ENCODE data around the gene FAM222A. TPM values are rescaled to one million over a fixed set of nuclear protein-coding genes. Genes with fewer than 3 reads are reported as not detected.

The FAM222A gene
- total RNA-seq, 1 donor from 2014 or later, result 25.7 TPM

- no peak for DNase-seq
- intact Hi-C loops (cut with micrococcal nuclease), result loop anchor here (5.0 kb wide), 1 partner anchor 38 kb away; no protein-coding TSS in a partner anchor
- ATAC-seq, result no peak
Measured at GRCh38 chr12:109808876-109809646, 95.4 kb downstream of the FAM222A start.

- intact Hi-C loops (cut with micrococcal nuclease), result no loop called here
- ATAC-seq, result no peak
- DNase-seq, result no peak
Measured at GRCh38 chr12:109810954-109811623, 97.5 kb downstream of the FAM222A start.

GRCh38 chr12:109811624-109811995 is 98.0 kb downstream of the FAM222A start:
- DNase-seq (no peak), ATAC-seq (no peak)
- intact Hi-C loops (cut with micrococcal nuclease), result no loop called here

- ATAC-seq (no peak), DNase-seq (no peak)
- intact Hi-C loops (cut with micrococcal nuclease), result no loop called here
Measured at GRCh38 chr12:109813810-109814416, 100.3 kb downstream of the FAM222A start.

GRCh38 chr12:109814600-109815150 is 101.0 kb downstream of the FAM222A start:
- intact Hi-C loops (cut with micrococcal nuclease), result no loop called here
- DNase-seq (no peak), ATAC-seq (no peak)

- DNase-seq (no peak), ATAC-seq (no peak)
- intact Hi-C loops (cut with micrococcal nuclease), result no loop called here
Measured at GRCh38 chr12:109815225-109815624, 101.6 kb downstream of the FAM222A start.

- intact Hi-C loops (cut with micrococcal nuclease), result no loop called here
- DNase-seq (no peak), ATAC-seq (no peak)
Measured at GRCh38 chr12:109815757-109816617, 102.4 kb downstream of the FAM222A start.

- intact Hi-C loops (cut with micrococcal nuclease), result no loop called here
- ATAC-seq (no peak), DNase-seq (no peak)
Measured at GRCh38 chr12:109816870-109817269, 103.2 kb downstream of the FAM222A start.

GRCh38 chr12:109817627-109818231 is 104.1 kb downstream of the FAM222A start:
- intact Hi-C loops (cut with micrococcal nuclease), result no loop called here
- DNase-seq, result no peak
- ATAC-seq, result no peak

- intact Hi-C loops (cut with micrococcal nuclease), result no loop called here
- DNase-seq (no peak), ATAC-seq (no peak)
Measured at GRCh38 chr12:109818253-109818652, 104.6 kb downstream of the FAM222A start.

GRCh38 chr12:109818905-109819500 is 105.4 kb downstream of the FAM222A start:
- intact Hi-C loops (cut with micrococcal nuclease), result no loop called here
- no peak for DNase-seq
- no peak for ATAC-seq

Other genes with a start within 250 kb of the FAM222A start
- gene KCTD10, start 236.5 kb upstream of the FAM222A start, total RNA-seq, result 29.8 TPM
- 58.1 TPM for gene UBE3B, start 236.2 kb upstream of the FAM222A start, total RNA-seq
- gene MMAB, start 140.3 kb upstream of the FAM222A start, total RNA-seq, result 55.1 TPM
- gene MVK, start 140.0 kb upstream of the FAM222A start, total RNA-seq, result 9.7 TPM
- 0.25 TPM for gene TRPV4, start 119.6 kb downstream of the FAM222A start, total RNA-seq
- gene GLTP, start 166.7 kb downstream of the FAM222A start, total RNA-seq, result 19.8 TPM
- gene TCHP, start 186.4 kb downstream of the FAM222A start, total RNA-seq, result 11.4 TPM